HG03520 (cell line): ENCODE data around the gene PHTF2.
A peak's percentile ranks its signal among the peaks of the same experiment; 100 is the strongest.
"Not testable (repeated sequence)": the region's sequence is repeated elsewhere in the genome, so short reads cannot be mapped to it uniquely, and the experiment has no call there.

Experiments
- ATAC-seq: cut with Tn5 transposase; IDR thresholded peaks from one replicate; pipeline ENCODE4 v1.9.1; 2021; ENCODE audit warnings: mild to moderate bottlenecking, moderate library complexity; ENCODE audit not compliant: unreplicated experiment

Gene PHTF2

DNA sequence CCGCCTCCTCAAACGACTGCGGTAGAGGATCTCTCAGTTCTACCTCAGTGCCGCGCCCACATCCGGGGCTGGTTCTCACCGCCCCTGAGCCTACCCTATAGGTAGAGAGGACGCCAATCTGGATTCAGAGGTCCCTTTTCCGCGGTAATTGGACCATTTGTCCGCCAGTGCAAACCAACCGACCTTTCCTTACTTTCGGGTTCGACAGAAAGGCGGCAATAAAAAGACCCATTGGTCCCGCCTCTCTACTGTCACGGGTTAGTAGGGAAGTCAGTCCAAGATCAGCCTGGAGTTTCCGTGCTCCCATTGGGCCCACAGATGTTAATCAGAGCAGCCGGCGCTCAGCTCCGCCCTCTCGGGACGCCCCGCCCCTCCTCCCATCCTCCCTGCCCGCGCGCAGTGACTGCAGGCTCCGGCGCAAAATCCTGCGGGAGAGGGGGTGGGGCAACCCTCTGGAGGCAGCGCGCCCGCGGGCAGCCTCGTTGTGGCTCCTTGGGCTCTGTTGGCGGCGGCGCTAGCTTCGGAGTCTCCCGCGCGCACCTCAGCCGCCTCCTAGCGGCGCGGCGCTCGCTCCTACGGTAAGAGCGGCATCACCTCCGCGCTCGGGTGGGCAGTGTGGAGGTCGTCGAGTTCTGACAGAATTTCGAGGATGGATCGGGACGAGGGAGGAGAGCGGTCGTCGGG lies at the start of gene PHTF2, which contains the start of gene TMEM60:
PHTF2 (plus strand) TSS at position 380 of the 684 bp plus-strand sequence.
TMEM60 (minus strand) TSS at position 41 of the 684 bp plus-strand sequence. CDS start 4,061 bp downstream, outside the sequence.
- peak; percentile 87 for ATAC-seq

- no peak for ATAC-seq
Observed at GRCh38 chr7:77752016-77752415, 46.6 kb upstream of the PHTF2 start.

GRCh38 chr7:77753173-77753572 lies 45.4 kb upstream of the PHTF2 start:
- ATAC-seq = no peak

DNA sequence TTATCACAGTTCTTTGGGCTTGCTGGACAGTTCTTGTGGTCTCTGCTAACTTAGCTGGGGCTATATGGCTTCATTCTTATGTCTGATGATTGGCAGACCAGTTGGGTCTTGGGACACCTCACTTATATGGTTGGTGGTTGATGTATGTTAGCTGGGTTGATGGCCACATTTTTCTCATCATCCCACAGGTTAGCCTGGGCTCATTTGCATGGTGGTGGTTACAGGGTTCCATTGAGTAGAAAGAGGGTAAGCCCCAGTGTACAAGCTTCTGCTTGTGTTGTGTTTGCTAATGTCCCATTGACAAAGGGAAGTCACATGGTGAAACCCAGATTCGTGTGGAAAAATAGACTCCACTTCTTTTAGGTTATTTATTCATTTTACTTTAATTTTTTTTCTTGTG lies 41.0 kb upstream of the PHTF2 start:
- ATAC-seq = peak; percentile 90

DNA sequence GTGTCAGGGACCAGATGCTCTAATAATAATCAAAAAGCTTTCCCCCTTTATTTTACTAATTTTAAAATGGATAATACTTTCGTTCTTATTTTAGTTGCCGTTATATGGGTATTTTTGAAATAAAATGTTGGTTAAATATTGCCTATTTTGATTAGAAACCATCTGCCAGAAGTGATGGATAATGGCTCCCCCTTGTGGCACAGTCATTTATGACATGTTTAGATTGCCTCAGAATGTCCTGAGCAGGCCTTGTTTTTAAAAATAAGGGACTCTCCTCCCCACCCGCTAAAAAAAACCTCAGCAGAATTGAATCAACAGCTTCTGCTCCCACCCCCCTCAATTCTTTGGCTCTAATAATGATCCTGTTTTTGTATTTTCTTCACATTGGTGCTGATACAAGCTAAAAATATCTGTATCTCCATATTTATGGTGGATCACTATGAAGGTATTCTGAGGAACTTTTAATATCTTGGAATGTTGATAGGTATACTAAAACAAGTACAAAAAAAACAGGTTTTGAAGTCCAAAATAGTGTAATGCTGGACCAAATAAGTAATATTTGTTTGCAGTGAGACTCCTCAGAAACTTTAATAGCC lies 39.2 kb upstream of the PHTF2 start:
- no peak for ATAC-seq

DNA sequence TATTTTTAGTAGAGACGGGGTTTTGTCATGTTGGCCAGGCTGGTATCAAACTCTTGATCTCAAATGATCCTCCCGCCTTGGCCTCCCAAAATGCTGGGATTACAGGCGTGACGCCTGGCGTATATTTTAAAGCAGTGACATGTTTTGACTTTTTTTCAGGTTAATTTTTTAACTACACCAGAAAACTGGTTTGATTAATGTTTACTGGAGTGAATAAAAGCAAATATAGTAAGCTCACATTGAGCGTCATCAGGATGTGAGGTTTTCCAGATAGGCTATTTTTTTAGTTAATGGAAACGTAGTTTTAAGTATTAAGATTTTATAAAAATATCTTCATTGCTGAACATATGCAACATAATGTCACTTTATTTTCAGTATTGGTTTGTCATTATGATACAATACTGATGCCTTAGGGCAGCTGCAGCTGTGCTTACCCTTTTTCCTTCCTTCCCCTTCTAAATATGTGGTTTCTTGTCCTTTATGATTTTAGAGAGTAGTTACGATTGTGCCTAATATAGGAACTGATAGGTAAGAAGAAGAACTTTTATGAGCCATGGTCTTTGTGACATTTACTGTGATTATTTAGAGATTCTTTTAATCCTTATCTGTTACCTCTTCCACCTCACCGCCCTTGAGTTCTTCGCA lies 37.6 kb upstream of the PHTF2 start:
- no peak for ATAC-seq

DNA sequence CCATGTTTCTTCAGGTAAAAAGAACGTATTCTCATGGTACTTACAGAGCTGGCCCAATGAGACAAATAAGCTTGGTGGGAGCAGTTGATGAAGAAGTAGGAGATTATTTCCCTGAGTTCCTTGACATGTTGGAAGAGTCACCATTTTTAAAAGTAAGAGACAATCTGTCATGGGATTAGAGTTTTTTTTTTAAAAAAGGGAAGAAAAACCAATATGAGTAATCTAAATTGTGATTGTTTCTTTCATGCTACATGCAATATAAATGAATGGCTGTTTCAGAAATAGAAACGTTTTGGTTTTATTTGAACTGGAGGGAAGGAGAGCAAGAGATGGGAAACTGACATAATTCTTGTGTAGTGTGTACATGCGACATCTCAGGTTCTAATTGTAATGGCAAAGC lies 33.1 kb upstream of the PHTF2 start:
- no peak for ATAC-seq

DNA sequence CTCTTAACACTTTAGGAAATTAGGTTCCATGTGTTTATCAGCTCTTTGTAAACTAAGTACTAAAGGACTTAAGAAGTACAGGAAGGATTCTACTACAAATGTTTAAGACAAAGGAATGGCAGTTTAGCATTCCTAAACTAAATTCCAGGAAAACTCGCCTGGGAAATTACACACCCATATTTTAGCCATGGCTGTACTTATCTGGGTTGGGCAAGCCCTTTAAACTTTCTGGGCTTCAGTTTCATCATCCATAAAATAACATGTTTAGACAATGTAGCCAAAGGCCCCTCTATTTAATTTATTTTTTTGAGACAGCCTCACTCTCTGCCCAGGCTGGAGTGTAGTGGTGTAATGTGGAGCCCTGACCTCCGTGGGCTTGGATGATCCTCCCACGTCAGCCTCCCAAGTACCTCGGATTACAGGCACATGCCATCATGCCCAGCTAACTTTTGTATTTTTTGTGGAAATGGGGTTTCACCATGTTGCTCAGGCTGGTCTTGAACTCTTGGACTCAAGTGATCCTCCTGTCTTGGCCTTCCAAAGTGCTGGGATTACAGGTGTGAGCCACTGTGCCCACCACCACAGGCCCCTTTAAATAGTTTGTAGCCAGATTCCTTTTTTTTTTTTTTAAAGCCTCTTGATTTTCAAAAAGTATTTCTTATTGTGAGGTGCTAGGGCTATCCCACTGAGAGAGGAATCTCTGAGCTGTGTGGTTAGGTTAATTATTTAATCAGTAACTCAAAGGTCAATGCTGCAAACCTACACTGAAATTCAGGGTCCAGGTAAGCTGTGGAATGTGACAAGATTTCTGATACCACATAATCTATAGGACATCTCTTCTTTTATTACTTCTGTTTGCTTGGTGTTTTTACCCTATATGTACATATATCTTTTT lies 32.4 kb upstream of the PHTF2 start:
- ATAC-seq = no peak

GRCh38 chr7:77766801-77767605 lies 31.6 kb upstream of the PHTF2 start:
- no peak for ATAC-seq

DNA sequence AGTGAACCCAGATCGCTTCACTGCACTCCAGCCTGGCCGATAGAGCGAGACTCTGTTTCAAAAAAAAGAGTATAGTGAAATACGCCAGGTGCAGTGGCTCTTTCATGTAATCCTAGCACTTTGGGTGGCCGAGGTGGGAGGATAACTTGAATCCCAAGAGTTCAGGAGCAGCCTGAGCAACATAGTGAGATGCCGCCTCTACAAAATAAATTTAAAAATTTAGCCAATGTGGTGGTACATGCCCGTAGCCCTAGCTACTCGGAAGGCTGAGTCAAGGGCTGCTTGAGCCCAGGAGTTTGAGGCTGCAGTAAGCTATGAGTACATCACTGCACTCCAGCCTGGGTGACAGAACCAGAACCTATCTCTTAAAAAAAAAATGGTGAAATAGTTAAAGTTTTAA lies 28.3 kb upstream of the PHTF2 start:
- no peak for ATAC-seq

GRCh38 chr7:77771901-77772300 lies 26.7 kb upstream of the PHTF2 start:
- no peak for ATAC-seq

- ATAC-seq = no peak
Observed at GRCh38 chr7:77778535-77778934, 20.0 kb upstream of the PHTF2 start.

DNA sequence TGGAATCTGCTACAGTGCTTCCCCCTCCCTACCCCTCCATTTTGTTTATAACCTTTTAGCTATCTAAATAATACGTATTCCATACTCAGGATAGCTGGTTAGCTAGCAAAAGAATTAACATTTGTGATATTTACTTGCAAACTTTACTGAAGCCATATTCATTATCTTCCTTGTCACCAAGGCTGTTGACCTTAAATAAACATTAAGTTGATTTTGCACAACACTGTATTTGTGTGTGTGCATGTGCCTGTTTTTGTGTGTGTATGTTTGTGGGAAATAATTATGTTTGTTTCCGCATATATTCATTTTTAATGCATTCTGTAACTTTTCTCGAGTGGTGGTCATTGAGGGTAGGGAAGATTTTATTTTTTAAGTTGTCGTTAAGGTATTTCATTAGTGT lies 16.2 kb upstream of the PHTF2 start:
- no peak for ATAC-seq

GRCh38 chr7:77783111-77783510 lies 15.5 kb upstream of the PHTF2 start:
- no peak for ATAC-seq

DNA sequence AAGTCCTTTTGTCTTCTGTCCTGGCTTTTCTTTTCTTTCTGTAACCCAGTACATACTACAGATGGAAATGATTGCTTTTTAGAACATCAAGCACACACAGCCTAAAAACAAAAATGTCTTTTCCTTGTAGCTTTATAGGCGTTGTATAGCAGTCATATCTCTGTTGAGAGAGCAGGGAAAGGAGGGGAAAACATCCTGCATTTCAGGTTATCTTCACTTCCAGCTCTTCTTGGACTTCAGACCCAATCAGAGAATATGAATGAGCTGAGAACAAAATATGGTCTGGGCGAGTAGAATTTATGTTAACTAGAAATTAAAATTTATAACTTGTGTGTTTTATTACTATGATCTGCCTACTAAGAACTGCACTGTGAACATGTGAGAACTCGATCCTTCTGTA lies 15.0 kb upstream of the PHTF2 start:
- ATAC-seq = no peak

GRCh38 chr7:77784426-77784825 lies 14.1 kb upstream of the PHTF2 start:
- ATAC-seq = not testable (repeated sequence)

GRCh38 chr7:77786018-77786417 lies 12.6 kb upstream of the PHTF2 start:
- no peak for ATAC-seq

- no peak for ATAC-seq
Observed at GRCh38 chr7:77786741-77787140, 11.8 kb upstream of the PHTF2 start.

- ATAC-seq = no peak
Observed at GRCh38 chr7:77788327-77788902, 10.2 kb upstream of the PHTF2 start.

DNA sequence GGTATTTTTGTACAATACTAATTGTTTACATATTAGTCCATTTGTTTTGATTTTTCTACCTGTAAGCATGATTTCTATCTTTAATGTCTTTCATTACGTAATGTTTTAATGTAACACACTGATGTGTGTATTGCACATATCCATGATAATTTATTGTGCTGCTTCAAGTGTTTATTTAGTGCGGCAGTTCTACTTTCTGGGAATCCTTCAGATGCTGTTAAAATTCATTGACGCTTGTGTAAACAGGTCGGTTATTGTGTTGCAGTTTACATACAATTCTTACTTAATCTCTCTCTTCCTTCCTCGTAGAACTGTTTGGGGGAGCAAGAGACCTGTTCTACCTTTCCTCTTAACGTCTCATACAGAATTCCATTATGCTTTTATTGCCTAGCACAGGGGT lies 7.2 kb upstream of the PHTF2 start:
- no peak for ATAC-seq
